Measurements from ENCODE around the gene CNR2.

GRCh38 chr1:23825076-23825761 is 87.9 kb downstream of the CNR2 start, which contains the start of gene HMGCL:
- TF ChIP-seq POLR2A (IDR thresholded peaks at IDR 0.05) (peak; percentile 92), POLR2AphosphoS5 (IDR thresholded peaks at IDR 0.05) (peak; percentile 97)
- TF ChIP-seq, protein P1, sequence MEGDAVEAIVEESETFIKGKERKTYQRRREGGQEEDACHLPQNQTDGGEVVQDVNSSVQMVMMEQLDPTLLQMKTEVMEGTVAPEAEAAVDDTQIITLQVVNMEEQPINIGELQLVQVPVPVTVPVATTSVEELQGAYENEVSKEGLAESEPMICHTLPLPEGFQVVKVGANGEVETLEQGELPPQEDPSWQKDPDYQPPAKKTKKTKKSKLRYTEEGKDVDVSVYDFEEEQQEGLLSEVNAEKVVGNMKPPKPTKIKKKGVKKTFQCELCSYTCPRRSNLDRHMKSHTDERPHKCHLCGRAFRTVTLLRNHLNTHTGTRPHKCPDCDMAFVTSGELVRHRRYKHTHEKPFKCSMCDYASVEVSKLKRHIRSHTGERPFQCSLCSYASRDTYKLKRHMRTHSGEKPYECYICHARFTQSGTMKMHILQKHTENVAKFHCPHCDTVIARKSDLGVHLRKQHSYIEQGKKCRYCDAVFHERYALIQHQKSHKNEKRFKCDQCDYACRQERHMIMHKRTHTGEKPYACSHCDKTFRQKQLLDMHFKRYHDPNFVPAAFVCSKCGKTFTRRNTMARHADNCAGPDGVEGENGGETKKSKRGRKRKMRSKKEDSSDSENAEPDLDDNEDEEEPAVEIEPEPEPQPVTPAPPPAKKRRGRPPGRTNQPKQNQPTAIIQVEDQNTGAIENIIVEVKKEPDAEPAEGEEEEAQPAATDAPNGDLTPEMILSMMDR (IDR thresholded peaks at IDR 0.05): peak in 2 of 4 experiments; percentile 14 to 15

All from prostate gland (tissue), 2 donors.